HepG2 (cell line): Measurements from ENCODE around the gene TMEM253. TPM values are rescaled to one million over a fixed set of nuclear protein-coding genes. Genes with fewer than 3 reads are reported as not detected.

Experiments used
- ATAC-seq: fragments of 200-7000 bp; cut with Tn5 transposase; 3 replicates; pipeline ENCODE4 v1.9.1; 2020; ENCODE audit warnings: mild to moderate bottlenecking, moderate library complexity
- BruUV-seq: library from RNA; stranded (reverse); fragments of 400-500 nt; replicated peaks from 2 replicates; lab custom pipeline; 2021; lab: Mats Ljungman, UMichigan
- CTCF ChIA-PET: fragments of 300-600 bp; formaldehyde crosslinking; extraction: SDS; loops from one replicate; lab custom pipeline; 2021; ENCODE audit warnings: low total read pairs, inconsistent platforms, low intra/inter-chr PET ratio; lab: Yijun Ruan, JAX
- POLR2A ChIA-PET: fragments of 350-600 bp; sonication (Branson Sonifier 250); formaldehyde crosslinking; loops from one replicate; lab custom pipeline; 2020; ENCODE audit warnings: antibody characterized with exemption, inconsistent platforms; lab: Yijun Ruan, JAX
- DNase-seq: peaks from one replicate; pipeline ENCODE4 v3.0.0-alpha.2; 2015; ENCODE audit warnings: low spot score
- FAIRE-seq: peaks from 3 replicates; lab custom pipeline; 2011; peaks lifted over from hg19 to GRCh38; lab: Jason Lieb, UNC
- H2AFZ ChIP-seq: one replicate; pipeline ENCODE4 v1.6.1; 2011; ENCODE audit warnings: low read length, inconsistent platforms
- H3K27ac ChIP-seq: fragments of 300-600 bp; 3 replicates; pipeline ENCODE4 v1.8.0; 2011; ENCODE audit warnings: mixed run types, mild to moderate bottlenecking, mixed read lengths, low read length, inconsistent platforms; ENCODE audit not compliant: insufficient read depth; ENCODE audit errors: extremely low read length
- H3K27me3 ChIP-seq, 2 experiments: fragments of 200-600 bp in 1 of 2; 2 replicates in 1 of 2; 3 replicates in 1 of 2; pipeline versions ENCODE4 v1.6.0 to v1.8.0; 2011; ENCODE audit warnings: low read length in 2 of 2, mild to moderate bottlenecking in 2 of 2, moderate library complexity in 2 of 2, inconsistent platforms in 1 of 2; ENCODE audit not compliant: insufficient read depth in 2 of 2, control insufficient read depth in 1 of 2
- H3K36me3 ChIP-seq, 2 experiments: fragments of 200-600 bp in 1 of 2; replicated peaks in 1 of 2; 2 replicates in 1 of 2; 3 replicates in 1 of 2; pipeline versions ENCODE4 v1.5.1 to v1.8.0; 2011; ENCODE audit warnings: low read length in 2 of 2, inconsistent platforms in 1 of 2; ENCODE audit not compliant: insufficient read depth in 2 of 2, control insufficient read depth in 1 of 2
- H3K4me1 ChIP-seq: 2 replicates; pipeline ENCODE4 v1.5.1; 2012; ENCODE audit warnings: low read length, inconsistent platforms; ENCODE audit not compliant: insufficient read depth
- H3K4me2 ChIP-seq: 2 replicates; pipeline ENCODE4 v1.6.0; 2011; ENCODE audit warnings: low read depth, low read length, inconsistent platforms
- H3K4me3 ChIP-seq, 3 experiments: fragments of 200-600 bp in 1 of 3; sonication (generic), shearing (Covaris generic) in 1 of 3; replicated peaks in 1 of 3; 2 replicates each; pipeline ENCODE4 v1.5.1; 2011 to 2016; ENCODE audit warnings: low read length in 3 of 3, inconsistent platforms in 2 of 3, low read depth in 2 of 3, mild to moderate bottlenecking in 2 of 3, control low read depth in 1 of 3, mixed read lengths in 1 of 3; ENCODE audit not compliant: insufficient read depth in 1 of 3
- H3K79me2 ChIP-seq: one replicate; pipeline ENCODE4 v1.6.1; 2011; ENCODE audit warnings: low read length, inconsistent platforms; ENCODE audit not compliant: insufficient read depth
- H3K9ac ChIP-seq: 2 replicates; pipeline ENCODE4 v1.6.0; 2011; ENCODE audit warnings: mild to moderate bottlenecking, low read depth, low read length, inconsistent platforms; ENCODE audit not compliant: insufficient read depth
- H3K9me3 ChIP-seq: 2 replicates; pipeline ENCODE4 v1.5.1; 2012; ENCODE audit warnings: mild to moderate bottlenecking, low read length
- H4K20me1 ChIP-seq: 2 replicates; pipeline ENCODE4 v1.6.0; 2011; ENCODE audit warnings: inconsistent platforms, mild to moderate bottlenecking, low read length, moderate library complexity; ENCODE audit not compliant: insufficient read depth
- ELF4 ChIP-seq: sonication (generic); formaldehyde crosslinking; IDR thresholded peaks from 2 replicates; pipeline ENCODE4 v1.5.0; 2020; ENCODE audit warnings: missing genetic modification reagents, mild to moderate bottlenecking, moderate library complexity, borderline replicate concordance
- KDM5A ChIP-seq: fragments of 200-600 bp; sonication (generic); IDR thresholded peaks from 2 replicates; pipeline ENCODE4 v1.7.0; 2018; ENCODE audit warnings: antibody characterized with exemption, mild to moderate bottlenecking, low read length, borderline replicate concordance
- MIER3 ChIP-seq: IDR thresholded peaks from 2 replicates; pipeline ENCODE4 v1.6.1; 2016; ENCODE audit warnings: missing compliant biosample characterization, borderline replicate concordance
- NRL ChIP-seq: sonication (generic); formaldehyde crosslinking; IDR thresholded peaks from 2 replicates; pipeline ENCODE4 v1.5.0; 2020; ENCODE audit warnings: missing genetic modification reagents, mild to moderate bottlenecking, moderate library complexity, borderline replicate concordance
- RFX3 ChIP-seq: IDR thresholded peaks from 2 replicates; pipeline ENCODE4 v1.6.1; 2016; ENCODE audit warnings: missing biosample characterization, missing genetic modification reagents
- SMYD3 ChIP-seq: sonication (generic); formaldehyde crosslinking; IDR thresholded peaks from 2 replicates; pipeline ENCODE4 v1.8.1; 2023; ENCODE audit warnings: mild to moderate bottlenecking, missing genetic modification reagents
- TEAD3 ChIP-seq: optimal IDR thresholded peaks from 2 replicates; pipeline ENCODE3; 2016; ENCODE audit warnings: borderline replicate concordance
- ZBTB38 ChIP-seq: sonication (generic); formaldehyde crosslinking; IDR thresholded peaks from 2 replicates; pipeline ENCODE4 v1.5.1; 2020; ENCODE audit warnings: mild to moderate bottlenecking, missing genetic modification reagents
- ZKSCAN8 ChIP-seq: IDR thresholded peaks from 2 replicates; pipeline ENCODE4 v1.6.1; 2016; ENCODE audit warnings: borderline replicate concordance, missing genetic modification reagents, missing compliant biosample characterization
- ZNF317 ChIP-seq: sonication (generic); formaldehyde crosslinking; IDR thresholded peaks from 2 replicates; pipeline ENCODE4 v1.5.0; 2020; ENCODE audit warnings: mild to moderate bottlenecking, missing genetic modification reagents
- ZNF724P ChIP-seq: sonication (generic); formaldehyde crosslinking; IDR thresholded peaks from 2 replicates; pipeline ENCODE4 v1.8.0; 2022; ENCODE audit warnings: missing genetic modification reagents, borderline replicate concordance
- WGBS: methylation state at CpG from one replicate; pipeline ENCODE4 v1.1.6; 2017; ENCODE audit warnings: low lambda C conversion rate; 5-methylcytosine and 5-hydroxymethylcytosine counted together
- in situ Hi-C: cut with HindIII; loops from 2 replicates; pipeline ENCODE4 v1.10.0; 2017; ENCODE audit warnings: low pct_unique_long_range_greater_than_20kb; ENCODE audit not compliant: extremely low pct_ligation_motif_present
- intact Hi-C: fragments of 100-400 bp; cut with micrococcal nuclease; formaldehyde crosslinking; loops from one replicate; pipeline ENCODE4 v1.10.0; 2022; ENCODE audit not compliant: unreplicated experiment
- polyA plus RNA-seq, 8 experiments: library from polyadenylated mRNA; depleted of rRNA in 3 of 8; stranded (reverse) in 7 of 8; unstranded in 1 of 8; fragments of >200 nt; fragmentation: Illumina TruSeq in 4 of 8; extraction: Trizol in 4 of 8; gene quantifications; 2 replicates each; pipeline versions ENCODE4 v1.2.1 to v1.2.3, GENCODE V29; 2011 to 2016; ENCODE audit warnings: low read depth in 4 of 8, missing spikeins in 1 of 8, mixed read lengths in 1 of 8; ENCODE audit not compliant: insufficient read depth in 1 of 8
- total RNA-seq, 5 experiments: library from RNA; depleted of rRNA; stranded (reverse); fragments of >200 nt; fragmentation: Illumina TruSeq; extraction: Trizol; gene quantifications; 2 replicates each; pipeline ENCODE4 v1.2.3, GENCODE V29; 2016; ENCODE audit warnings: low read depth in 1 of 5
- TF ChIP-seq, protein P1 (sequence below): sonication (generic); formaldehyde crosslinking; IDR thresholded peaks from 2 replicates; pipeline ENCODE4 v1.4.0; 2020; ENCODE audit warnings: missing genetic modification reagents, mild to moderate bottlenecking, borderline replicate concordance
- TF ChIP-seq, protein P2 (sequence below): sonication (generic); formaldehyde crosslinking; IDR thresholded peaks from 2 replicates; pipeline ENCODE4 v1.8.1; 2023; ENCODE audit warnings: mild to moderate bottlenecking, missing genetic modification reagents, borderline replicate concordance
- TF ChIP-seq, protein P3 (sequence below): sonication (generic); formaldehyde crosslinking; conservative IDR thresholded peaks from 2 replicates; pipeline ENCODE4 v1.4.0; 2020; ENCODE audit warnings: missing genetic modification reagents
- TF ChIP-seq, protein P4 (sequence below): IDR thresholded peaks from 2 replicates; pipeline ENCODE4 v1.6.1; 2016; ENCODE audit warnings: mild to moderate bottlenecking

The TMEM253 gene
- total and polyA plus RNA-seq, 2 of the 13 experiments (the other 11 are each of a cell fraction or from before 2014, with no cell fraction given), result 0.29 to 0.45 TPM

DNA sequence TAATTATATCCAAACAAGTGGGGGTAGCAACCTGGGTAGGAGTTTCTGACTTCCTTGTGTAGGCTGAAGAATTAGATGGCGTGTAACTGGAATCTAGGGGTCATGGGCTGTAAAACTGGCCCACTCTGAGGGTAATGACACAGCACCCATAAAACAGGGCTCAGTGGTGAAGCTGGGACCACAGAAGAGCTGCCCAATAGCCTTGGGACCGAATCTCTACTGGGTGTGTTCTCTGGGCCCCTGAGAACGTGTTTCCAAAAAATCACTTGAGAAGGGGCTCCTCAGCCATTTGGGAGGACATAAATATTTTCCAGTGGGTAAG, 39.6 kb upstream of the TMEM253 start:
- intact Hi-C loops (no loop called here), in situ Hi-C loops (no loop called here)
- H3K9ac ChIP-seq, result no peak overlapping the region
- H4K20me1 ChIP-seq, result no peaks in the 10 kb centered on the region
- peak overlapping the region in 2 of 3 experiments; percentile 5 to 17; a peak in 1 of 6 replicates for H3K4me3 ChIP-seq
- no peak for TF ChIP-seq ELF4
- TF ChIP-seq RFX3 (CRISPR knock-in tag), result no peak
- TF ChIP-seq KDM5A, result 0 out of 2 replicates have a peak, but pooled peaks have one; percentile 25
- TF ChIP-seq ZNF724P (CRISPR knock-in tag), result no peak
- TF ChIP-seq, protein P1, sequence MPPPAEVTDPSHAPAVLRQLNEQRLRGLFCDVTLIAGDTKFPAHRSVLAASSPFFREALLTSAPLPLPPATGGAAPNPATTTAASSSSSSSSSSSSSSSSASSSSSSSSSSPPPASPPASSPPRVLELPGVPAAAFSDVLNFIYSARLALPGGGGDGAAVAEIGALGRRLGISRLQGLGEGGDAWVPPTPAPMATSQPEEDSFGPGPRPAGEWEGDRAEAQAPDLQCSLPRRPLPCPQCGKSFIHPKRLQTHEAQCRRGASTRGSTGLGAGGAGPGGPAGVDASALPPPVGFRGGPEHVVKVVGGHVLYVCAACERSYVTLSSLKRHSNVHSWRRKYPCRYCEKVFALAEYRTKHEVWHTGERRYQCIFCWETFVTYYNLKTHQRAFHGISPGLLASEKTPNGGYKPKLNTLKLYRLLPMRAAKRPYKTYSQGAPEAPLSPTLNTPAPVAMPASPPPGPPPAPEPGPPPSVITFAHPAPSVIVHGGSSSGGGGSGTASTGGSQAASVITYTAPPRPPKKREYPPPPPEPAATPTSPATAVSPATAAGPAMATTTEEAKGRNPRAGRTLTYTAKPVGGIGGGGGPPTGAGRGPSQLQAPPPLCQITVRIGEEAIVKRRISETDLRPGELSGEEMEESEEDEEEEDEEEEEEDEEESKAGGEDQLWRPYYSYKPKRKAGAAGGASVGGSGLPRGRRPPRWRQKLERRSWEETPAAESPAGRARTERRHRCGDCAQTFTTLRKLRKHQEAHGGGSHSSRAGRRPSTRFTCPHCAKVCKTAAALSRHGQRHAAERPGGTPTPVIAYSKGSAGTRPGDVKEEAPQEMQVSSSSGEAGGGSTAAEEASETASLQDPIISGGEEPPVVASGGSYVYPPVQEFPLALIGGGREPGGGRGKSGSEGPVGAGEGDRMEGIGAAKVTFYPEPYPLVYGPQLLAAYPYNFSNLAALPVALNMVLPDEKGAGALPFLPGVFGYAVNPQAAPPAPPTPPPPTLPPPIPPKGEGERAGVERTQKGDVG (CRISPR knock-in tag), result peak; percentile 80; the same call in 1 of the 2 replicates
- TF ChIP-seq NRL (CRISPR knock-in tag), result no peak
- TF ChIP-seq, protein P2, sequence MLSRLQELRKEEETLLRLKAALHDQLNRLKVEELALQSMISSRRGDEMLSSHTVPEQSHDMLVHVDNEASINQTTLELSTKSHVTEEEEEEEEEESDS (CRISPR knock-in tag), result peak; percentile 31; the same call in 1 of the 2 replicates
- TF ChIP-seq, protein P3, sequence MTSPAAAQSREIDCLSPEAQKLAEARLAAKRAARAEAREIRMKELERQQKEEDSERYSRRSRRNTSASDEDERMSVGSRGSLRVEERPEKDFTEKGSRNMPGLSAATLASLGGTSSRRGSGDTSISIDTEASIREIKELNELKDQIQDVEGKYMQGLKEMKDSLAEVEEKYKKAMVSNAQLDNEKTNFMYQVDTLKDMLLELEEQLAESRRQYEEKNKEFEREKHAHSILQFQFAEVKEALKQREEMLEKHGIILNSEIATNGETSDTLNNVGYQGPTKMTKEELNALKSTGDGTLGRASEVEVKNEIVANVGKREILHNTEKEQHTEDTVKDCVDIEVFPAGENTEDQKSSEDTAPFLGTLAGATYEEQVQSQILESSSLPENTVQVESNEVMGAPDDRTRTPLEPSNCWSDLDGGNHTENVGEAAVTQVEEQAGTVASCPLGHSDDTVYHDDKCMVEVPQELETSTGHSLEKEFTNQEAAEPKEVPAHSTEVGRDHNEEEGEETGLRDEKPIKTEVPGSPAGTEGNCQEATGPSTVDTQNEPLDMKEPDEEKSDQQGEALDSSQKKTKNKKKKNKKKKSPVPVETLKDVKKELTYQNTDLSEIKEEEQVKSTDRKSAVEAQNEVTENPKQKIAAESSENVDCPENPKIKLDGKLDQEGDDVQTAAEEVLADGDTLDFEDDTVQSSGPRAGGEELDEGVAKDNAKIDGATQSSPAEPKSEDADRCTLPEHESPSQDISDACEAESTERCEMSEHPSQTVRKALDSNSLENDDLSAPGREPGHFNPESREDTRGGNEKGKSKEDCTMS, result no peak
- 0 out of 2 replicates have a peak, but pooled peaks have one; percentile 57 for TF ChIP-seq SMYD3 (CRISPR knock-in tag)
- TF ChIP-seq ZKSCAN8 (CRISPR knock-in tag), result no peak
- 0 out of 2 replicates have a peak, but pooled peaks have one; percentile 3 for TF ChIP-seq MIER3
- TF ChIP-seq ZNF317 (CRISPR knock-in tag), result 0 out of 2 replicates have a peak, but pooled peaks have one; percentile 21
- TF ChIP-seq, protein P4, sequence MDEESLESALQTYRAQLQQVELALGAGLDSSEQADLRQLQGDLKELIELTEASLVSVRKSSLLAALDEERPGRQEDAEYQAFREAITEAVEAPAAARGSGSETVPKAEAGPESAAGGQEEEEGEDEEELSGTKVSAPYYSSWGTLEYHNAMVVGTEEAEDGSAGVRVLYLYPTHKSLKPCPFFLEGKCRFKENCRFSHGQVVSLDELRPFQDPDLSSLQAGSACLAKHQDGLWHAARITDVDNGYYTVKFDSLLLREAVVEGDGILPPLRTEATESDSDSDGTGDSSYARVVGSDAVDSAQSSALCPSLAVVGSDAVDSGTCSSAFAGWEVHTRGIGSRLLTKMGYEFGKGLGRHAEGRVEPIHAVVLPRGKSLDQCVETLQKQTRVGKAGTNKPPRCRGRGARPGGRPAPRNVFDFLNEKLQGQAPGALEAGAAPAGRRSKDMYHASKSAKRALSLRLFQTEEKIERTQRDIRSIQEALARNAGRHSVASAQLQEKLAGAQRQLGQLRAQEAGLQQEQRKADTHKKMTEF (CRISPR knock-in tag), result 0 out of 2 replicates have a peak, but pooled peaks have one; percentile 22
- TF ChIP-seq ZBTB38, result peak; percentile 90; the same call in 1 of the 2 replicates
- TF ChIP-seq TEAD3 (CRISPR knock-in tag), result peak; percentile 52
- DNase-seq (no peak), FAIRE-seq (no peak), ATAC-seq (peak; percentile 4; the same call in 2 of the 3 replicates)
- BruUV-seq, result no TSS peak
- H3K4me2 ChIP-seq, result peak overlapping the region; percentile 59
- CTCF ChIA-PET, result interaction anchor here (1.7 kb wide), 1 partner anchor 46 kb away, joined by 4 read pairs; no protein-coding TSS in a partner anchor
- WGBS, result 58% methylated on average over 3 of the region's 3 CpGs
- H3K36me3 ChIP-seq, result no peaks in the 10 kb centered on the region
- H3K79me2 ChIP-seq, result no peaks in the 10 kb centered on the region
- peaks cover 87% of the 10 kb centered on the region for H3K4me1 ChIP-seq
- POLR2A ChIA-PET, result interaction anchor here (1.2 to 2.8 kb wide), 11 partner anchors 10 to 47 kb away, joined by 4 to 59 read pairs (median 7); partner anchors contain the start of genes ARHGEF40, NDRG2 and ZNF219
- peak overlapping the region; percentile 71 for H3K27ac ChIP-seq
- H2AFZ ChIP-seq, result peak overlapping the region; percentile 16
- no peaks in the 10 kb centered on the region for H3K9me3 ChIP-seq
- H3K27me3 ChIP-seq, result no peaks in the 10 kb centered on the region
